Activated CD4-positive, alpha-beta T cell treated with anti-CD3 and anti-CD28 coated beads, Interleukin-2, amount 10 ng/mL, durations not matched to agents 7 days and 5 days (primary cell): ENCODE data around the gene IQCH. TPM values are rescaled to one million over a fixed set of nuclear protein-coding genes. Genes with fewer than 3 reads are reported as not detected.
"Not testable (repeated sequence)": the region's sequence is repeated elsewhere in the genome, so short reads cannot be mapped to it uniquely, and the experiment has no call there.

ENCODE experiments used
- CTCF ChIA-PET: fragments of 350-600 bp; sonication (Branson Sonifier 250); formaldehyde crosslinking; loops from one replicate; lab custom pipeline; 2021; ENCODE audit warnings: antibody characterized with exemption; lab: Charles Lee
- POLR2A ChIA-PET: fragments of 350-600 bp; sonication (Branson Sonifier 250); formaldehyde crosslinking; loops from one replicate; lab custom pipeline; 2021; ENCODE audit warnings: antibody characterized with exemption; lab: Charles Lee
- DNase-seq: peaks from one replicate; pipeline ENCODE4 v3.0.0-alpha.2; 2020
- H3K27ac Mint-ChIP-seq: one replicate; pipeline ENCODE4 v1.8.0; 2021; ENCODE audit warnings: mild to moderate bottlenecking, moderate library complexity, mixed read lengths
- H3K27me3 Mint-ChIP-seq: one replicate; pipeline ENCODE4 v1.8.0; 2021; ENCODE audit warnings: mixed read lengths
- H3K36me3 Mint-ChIP-seq: one replicate; pipeline ENCODE4 v1.8.0; 2021; ENCODE audit warnings: low read depth, mixed read lengths
- H3K4me1 Mint-ChIP-seq: one replicate; pipeline ENCODE4 v1.8.0; 2021; ENCODE audit warnings: mixed read lengths
- H3K4me3 Mint-ChIP-seq: one replicate; pipeline ENCODE4 v1.8.0; 2021; ENCODE audit warnings: mild to moderate bottlenecking, moderate library complexity, mixed read lengths
- H3K9me3 Mint-ChIP-seq: one replicate; pipeline ENCODE4 v1.8.0; 2021; ENCODE audit warnings: mixed read lengths
- total RNA-seq, 2 experiments: library from RNA; stranded (reverse); gene quantifications; one replicate each; pipeline ENCODE4 v1.2.3, GENCODE V29; 2021

Gene IQCH
- total RNA-seq, 2 experiments from 2014 or later = 0.77 to 0.89 TPM

DNA sequence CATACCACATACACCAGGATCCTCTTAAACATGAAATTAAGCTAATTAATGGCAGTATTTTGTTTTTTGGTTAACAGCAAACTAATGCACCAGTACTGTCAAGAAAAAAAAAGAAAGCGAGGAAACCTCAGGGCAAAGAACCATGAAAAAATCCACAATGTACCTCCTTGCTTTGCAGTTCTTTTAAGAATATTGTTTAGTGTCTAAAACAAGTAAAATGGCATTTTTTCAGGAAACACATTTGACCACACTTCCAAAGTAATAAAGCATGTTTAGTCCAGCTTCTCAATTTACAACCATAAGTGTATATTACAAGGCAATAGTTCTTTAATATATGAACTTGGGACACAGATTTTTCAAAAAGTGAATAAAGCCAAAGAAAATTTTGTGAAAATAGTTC lies 26.7 kb upstream of the IQCH start:
- H3K4me1 Mint-ChIP-seq = peaks cover 14% of the 10 kb centered on the region
- no peak for DNase-seq
- H3K4me3 Mint-ChIP-seq = no peak overlapping the region
- no peak overlapping the region for H3K27ac Mint-ChIP-seq
- POLR2A ChIA-PET = no interaction called here
- H3K27me3 Mint-ChIP-seq = no peaks in the 10 kb centered on the region
- CTCF ChIA-PET = no interaction called here
- peaks cover 54% of the 10 kb centered on the region for H3K36me3 Mint-ChIP-seq
- no peaks in the 10 kb centered on the region for H3K9me3 Mint-ChIP-seq

DNA sequence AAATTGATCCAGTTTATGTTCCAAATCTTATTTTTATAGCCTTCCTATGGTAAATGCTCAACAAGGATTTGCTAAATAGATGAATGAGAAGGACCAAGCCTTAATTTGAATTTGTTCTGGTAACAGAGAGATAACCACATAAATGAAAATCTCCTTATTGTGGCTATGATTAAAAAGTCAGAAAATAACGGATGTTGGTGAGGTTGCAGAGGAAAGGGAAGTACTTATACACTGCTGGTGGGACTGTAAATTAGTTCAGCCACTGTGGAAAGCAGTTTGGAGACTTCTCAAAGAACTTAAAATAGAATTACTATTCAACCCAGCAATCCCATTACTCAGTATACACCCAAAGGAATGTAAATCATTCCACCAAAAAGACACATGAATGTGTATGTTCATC lies 26.3 kb upstream of the IQCH start:
- peaks cover 58% of the 10 kb centered on the region for H3K36me3 Mint-ChIP-seq
- POLR2A ChIA-PET = no interaction called here
- CTCF ChIA-PET = no interaction called here
- peaks cover 14% of the 10 kb centered on the region for H3K4me1 Mint-ChIP-seq
- H3K27me3 Mint-ChIP-seq = no peaks in the 10 kb centered on the region
- H3K9me3 Mint-ChIP-seq = no peaks in the 10 kb centered on the region
- DNase-seq = no peak
- H3K4me3 Mint-ChIP-seq = no peak overlapping the region
- no peak overlapping the region for H3K27ac Mint-ChIP-seq

DNA sequence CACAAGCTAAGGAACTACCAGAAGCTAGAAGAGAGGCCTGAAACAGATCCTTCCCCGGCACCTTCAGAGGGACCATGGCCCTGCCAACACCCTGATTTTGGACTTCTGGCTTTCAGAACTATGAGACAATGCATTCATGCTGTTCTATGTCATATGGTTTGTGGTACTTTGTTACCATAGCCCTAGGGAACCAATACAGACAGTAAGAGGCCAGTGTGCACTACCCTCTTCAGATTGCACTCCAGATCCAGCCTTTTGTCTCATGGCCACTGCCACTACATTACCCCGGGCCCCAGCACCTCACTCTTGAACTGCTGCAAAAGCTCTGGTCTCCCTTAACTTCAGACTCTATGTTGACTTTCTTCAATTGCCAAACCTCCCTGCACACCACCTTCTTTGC lies 24.1 kb upstream of the IQCH start:
- Mint-ChIP-seq H3K4me1 (peaks cover 14% of the 10 kb centered on the region), H3K9me3 (no peaks in the 10 kb centered on the region), H3K27me3 (no peaks in the 10 kb centered on the region), H3K4me3 (no peak overlapping the region), H3K36me3 (peaks cover 68% of the 10 kb centered on the region), H3K27ac (no peak overlapping the region)
- CTCF ChIA-PET = no interaction called here
- no peak for DNase-seq
- POLR2A ChIA-PET = no interaction called here

DNA sequence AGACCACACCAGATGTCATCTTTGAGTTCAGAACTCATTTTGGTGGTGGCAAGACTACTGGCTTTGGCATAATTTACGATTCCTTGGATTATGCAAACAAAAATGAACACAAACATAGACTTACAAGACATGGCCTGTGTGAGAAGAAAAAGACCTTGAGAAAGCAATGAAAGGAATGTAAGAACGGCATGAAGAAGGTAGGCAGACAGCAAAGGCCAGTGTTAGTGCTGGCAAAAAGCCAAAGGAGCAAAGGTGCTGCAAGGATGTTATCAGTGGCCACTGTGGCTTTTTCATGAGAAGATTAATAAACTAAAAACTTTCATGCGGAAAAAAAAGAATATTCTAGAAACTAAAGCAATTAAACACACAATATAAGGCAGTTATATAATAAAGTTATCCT lies 22.0 kb upstream of the IQCH start:
- ChIA-PET CTCF (no interaction called here), POLR2A (no interaction called here)
- H3K4me3 Mint-ChIP-seq = no peak overlapping the region
- H3K9me3 Mint-ChIP-seq = no peaks in the 10 kb centered on the region
- DNase-seq = no peak
- peaks cover 68% of the 10 kb centered on the region for H3K36me3 Mint-ChIP-seq
- no peak overlapping the region for H3K27ac Mint-ChIP-seq
- no peaks in the 10 kb centered on the region for H3K27me3 Mint-ChIP-seq
- H3K4me1 Mint-ChIP-seq = peaks cover 15% of the 10 kb centered on the region

DNA sequence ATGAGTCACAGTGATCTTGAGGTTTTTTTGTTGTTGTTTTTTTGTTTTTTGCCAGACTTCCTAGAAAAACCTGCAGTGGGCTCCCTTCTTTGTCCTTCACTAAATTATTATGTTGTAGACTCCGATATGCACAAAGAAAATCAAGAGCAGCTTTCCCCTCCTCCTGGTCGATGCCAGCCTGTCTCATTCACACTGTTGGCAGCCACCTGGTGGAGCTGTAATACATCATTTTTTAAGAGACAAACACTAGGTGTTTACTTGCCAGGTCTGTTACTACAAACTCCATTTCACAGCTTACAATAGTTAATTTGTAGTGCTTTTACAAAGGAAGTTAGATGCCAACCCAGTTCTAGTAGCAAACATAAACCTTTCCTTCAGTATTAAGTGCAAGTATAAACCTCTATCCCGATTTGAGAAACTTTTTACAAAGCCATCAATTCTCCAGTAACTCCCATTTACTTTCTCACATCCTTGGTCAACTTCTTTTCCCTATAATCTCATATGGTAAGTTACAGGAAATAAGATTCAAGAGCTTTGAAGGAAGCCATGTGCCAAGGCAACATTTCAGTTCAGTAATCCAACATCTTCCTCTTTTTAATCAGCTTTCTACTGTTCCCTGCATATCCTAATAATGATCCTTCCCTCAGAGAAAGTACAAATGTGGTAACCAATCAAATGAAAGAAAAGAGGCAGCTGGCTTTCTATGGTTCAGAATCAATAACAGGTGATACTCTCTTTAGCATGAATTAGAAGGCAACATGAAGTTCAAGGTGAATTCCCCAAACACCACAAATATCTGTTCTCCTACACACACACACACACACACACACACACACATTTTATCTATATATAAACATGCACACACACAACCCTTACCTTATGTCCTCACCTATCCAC lies 14.1 kb upstream of the IQCH start:
- ChIA-PET CTCF (interaction anchor here (0.7 to 1.6 kb wide), 4 partner anchors 11 to 332 kb away, joined by 3 to 8 read pairs (median 4); no protein-coding TSS in a partner anchor), POLR2A (no interaction called here)
- DNase-seq = peak; percentile 38
- peak overlapping the region; percentile 93 for H3K27ac Mint-ChIP-seq
- no peaks in the 10 kb centered on the region for H3K27me3 Mint-ChIP-seq
- H3K36me3 Mint-ChIP-seq = peaks cover 23% of the 10 kb centered on the region
- H3K4me3 Mint-ChIP-seq = peak overlapping the region; percentile 57
- H3K4me1 Mint-ChIP-seq = peaks cover 58% of the 10 kb centered on the region
- H3K9me3 Mint-ChIP-seq = no peaks in the 10 kb centered on the region

DNA sequence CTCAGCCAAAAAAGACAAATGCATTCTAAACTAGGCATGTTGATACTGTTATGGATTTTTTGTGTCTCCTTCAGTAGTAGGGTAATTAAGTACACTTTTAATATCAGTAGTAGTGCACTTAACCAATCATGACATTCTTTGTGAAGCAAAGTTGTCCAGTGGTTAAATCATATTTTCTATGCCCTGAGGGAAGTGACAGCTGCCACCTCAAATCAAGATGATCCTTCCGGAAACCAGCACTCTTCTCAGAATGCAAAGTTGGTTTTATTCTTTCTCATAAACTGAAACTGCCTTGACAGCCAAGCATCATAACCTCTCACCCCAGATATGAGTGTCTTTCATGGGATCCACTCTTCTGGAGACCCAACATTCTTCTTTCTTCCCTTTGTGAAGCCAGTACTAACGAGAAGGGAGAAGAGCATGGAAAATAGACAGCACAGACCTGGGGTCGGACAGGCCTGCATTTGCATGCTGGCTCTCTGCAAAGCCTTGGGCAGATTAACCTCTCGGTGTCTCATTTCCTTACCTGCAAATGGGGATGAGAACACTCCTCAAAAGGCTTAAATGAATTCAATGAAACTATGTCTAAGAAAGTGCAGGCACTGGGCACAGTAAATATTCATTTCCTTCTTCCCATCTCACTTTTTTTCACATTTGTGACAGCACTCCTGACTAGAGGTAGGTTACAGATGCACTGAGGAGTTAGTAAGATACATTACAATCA lies 13.3 kb upstream of the IQCH start:
- CTCF ChIA-PET = no interaction called here
- Mint-ChIP-seq H3K36me3 (peaks cover 23% of the 10 kb centered on the region), H3K4me3 (peak overlapping the region; percentile 57), H3K9me3 (peaks cover under 1% of the 10 kb centered on the region), H3K27me3 (no peaks in the 10 kb centered on the region), H3K4me1 (peaks cover 58% of the 10 kb centered on the region), H3K27ac (peak overlapping the region; percentile 93)
- DNase-seq = peak; percentile 46
- POLR2A ChIA-PET = no interaction called here

DNA sequence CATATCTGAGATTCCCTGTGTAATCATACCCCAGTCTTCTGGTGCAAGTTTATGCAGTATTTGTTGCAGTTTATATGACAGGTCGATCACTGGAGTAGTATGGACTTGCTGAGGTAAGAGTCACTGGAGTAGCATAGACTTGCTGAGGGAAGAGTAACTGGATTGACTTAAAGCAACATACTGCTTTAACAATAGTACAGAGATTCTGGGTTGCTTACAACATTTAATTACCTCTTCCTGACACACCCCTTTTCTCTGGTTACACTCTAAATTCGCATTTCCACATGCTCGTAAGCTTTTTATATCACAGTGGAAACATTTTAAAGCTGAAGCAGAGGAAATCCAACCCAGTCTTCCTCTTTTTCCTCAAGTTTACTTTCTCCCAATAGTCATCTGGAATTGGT lies 11.9 kb upstream of the IQCH start:
- Mint-ChIP-seq H3K4me1 (peaks cover 59% of the 10 kb centered on the region), H3K27ac (peak overlapping the region; percentile 12), H3K36me3 (peaks cover 35% of the 10 kb centered on the region), H3K27me3 (no peaks in the 10 kb centered on the region), H3K4me3 (no peak overlapping the region), H3K9me3 (peaks cover 6% of the 10 kb centered on the region)
- CTCF ChIA-PET = no interaction called here
- no peak for DNase-seq
- POLR2A ChIA-PET = no interaction called here

DNA sequence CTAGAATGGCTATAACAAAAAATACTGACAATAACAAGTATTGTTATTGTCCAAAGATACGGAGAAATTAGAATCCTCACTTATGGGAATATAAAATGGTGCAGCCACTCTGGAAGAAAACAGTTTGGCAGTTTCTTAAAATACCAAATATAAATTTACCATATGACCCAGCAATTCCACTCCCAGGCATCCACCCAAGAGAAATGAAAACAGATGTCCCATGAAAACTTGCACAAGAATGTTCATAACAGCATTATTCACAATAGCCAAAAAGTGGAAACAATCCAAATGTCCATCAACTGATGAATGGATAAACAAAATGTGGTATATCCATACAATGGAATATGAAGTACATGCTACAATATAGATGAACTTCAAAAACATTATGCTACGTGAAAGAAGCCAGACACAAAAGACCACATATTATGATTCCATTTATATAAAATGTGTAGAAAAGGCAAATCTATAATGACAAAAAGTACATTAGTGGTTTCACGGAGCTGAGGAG lies 9.6 kb upstream of the IQCH start:
- POLR2A ChIA-PET = interaction anchor here (0.7 kb wide), 1 partner anchor 146 kb away, joined by 3 read pairs; no protein-coding TSS in a partner anchor
- H3K4me3 Mint-ChIP-seq = no peak overlapping the region
- peaks cover 50% of the 10 kb centered on the region for H3K36me3 Mint-ChIP-seq
- CTCF ChIA-PET = no interaction called here
- no peaks in the 10 kb centered on the region for H3K27me3 Mint-ChIP-seq
- DNase-seq = no peak
- peaks cover 42% of the 10 kb centered on the region for H3K4me1 Mint-ChIP-seq
- H3K9me3 Mint-ChIP-seq = peaks cover 6% of the 10 kb centered on the region
- no peak overlapping the region for H3K27ac Mint-ChIP-seq

DNA sequence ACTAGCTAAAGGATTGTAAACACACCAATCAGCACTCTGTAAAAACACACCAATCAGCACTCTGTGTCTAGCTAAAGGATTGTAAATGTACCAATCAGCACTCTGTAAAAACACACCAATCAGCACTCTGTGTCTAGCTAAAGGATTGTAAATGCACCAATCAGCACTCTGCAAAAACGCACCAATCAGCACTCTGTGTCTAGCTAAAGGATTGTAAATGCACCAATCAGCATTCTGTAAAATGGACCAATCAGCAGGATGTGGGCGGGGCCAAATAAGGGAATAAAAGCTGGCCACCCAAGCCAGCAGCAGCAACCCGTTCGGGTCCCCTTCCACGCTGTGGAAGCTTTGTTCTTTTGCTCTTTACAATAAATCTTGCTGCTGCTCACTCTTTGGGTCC lies 8.0 kb upstream of the IQCH start:
- POLR2A ChIA-PET, DNase-seq: not testable (repeated sequence)
- peaks cover 33% of the 10 kb centered on the region for H3K4me1 Mint-ChIP-seq

DNA sequence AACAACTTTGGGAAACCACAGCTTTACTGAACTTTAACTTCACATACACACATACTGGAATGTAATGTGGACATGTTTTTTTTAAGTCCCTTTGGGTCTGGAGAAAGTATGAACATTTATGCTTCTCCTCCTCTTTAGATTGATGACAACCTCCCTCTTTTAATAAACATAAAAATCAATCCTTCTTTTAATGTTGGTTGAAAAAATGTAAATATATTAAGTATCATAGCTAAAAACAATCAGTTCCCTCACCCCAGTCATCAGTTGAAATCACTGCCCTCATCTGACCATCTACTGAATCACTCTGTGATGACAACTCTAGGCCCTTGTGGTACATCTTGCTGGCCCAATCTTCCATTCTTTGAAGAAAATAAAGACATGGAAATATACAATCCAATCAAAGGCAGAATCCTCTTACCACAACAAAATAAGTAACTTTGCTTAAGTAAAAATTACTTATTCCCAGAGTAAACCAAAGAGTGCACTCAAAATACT lies 6.5 kb upstream of the IQCH start:
- H3K27ac Mint-ChIP-seq = no peak overlapping the region
- no peak overlapping the region for H3K4me3 Mint-ChIP-seq
- POLR2A ChIA-PET = no interaction called here
- peaks cover 33% of the 10 kb centered on the region for H3K4me1 Mint-ChIP-seq
- H3K9me3 Mint-ChIP-seq = peaks cover 6% of the 10 kb centered on the region
- DNase-seq = no peak
- no peaks in the 10 kb centered on the region for H3K27me3 Mint-ChIP-seq
- CTCF ChIA-PET = no interaction called here
- peaks cover 53% of the 10 kb centered on the region for H3K36me3 Mint-ChIP-seq

More for the DNA sequence above, 8.0 kb upstream of the IQCH start:
- H3K4me3 Mint-ChIP-seq, CTCF ChIA-PET, H3K27me3 Mint-ChIP-seq, H3K9me3 Mint-ChIP-seq, H3K27ac Mint-ChIP-seq: not testable (repeated sequence)
- H3K36me3 Mint-ChIP-seq = peaks cover 55% of the 10 kb centered on the region

DNA sequence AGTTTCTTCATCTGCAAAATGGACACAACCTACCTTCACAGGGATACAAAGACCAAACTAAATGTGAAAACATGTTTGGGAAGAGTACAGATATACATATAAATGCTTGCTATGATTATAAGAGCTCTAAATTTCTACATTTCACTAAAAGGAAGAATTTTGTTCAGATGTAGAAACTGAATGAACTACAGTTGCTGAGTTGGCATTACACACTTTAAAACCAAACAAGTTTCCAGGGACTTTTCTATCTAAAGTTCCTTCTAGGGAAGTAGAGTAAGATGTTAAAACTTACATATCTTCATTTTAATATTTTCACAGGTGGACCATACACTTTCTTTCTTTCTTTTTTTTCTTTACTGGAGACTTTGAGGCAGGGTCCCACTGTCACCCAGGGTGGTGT lies 4.8 kb upstream of the IQCH start:
- DNase-seq = no peak
- Mint-ChIP-seq H3K27me3 (no peaks in the 10 kb centered on the region), H3K27ac (no peak overlapping the region), H3K36me3 (peaks cover 53% of the 10 kb centered on the region), H3K4me1 (peaks cover 36% of the 10 kb centered on the region), H3K4me3 (no peak overlapping the region), H3K9me3 (peaks cover 6% of the 10 kb centered on the region)
- POLR2A ChIA-PET = no interaction called here
- CTCF ChIA-PET = no interaction called here

DNA sequence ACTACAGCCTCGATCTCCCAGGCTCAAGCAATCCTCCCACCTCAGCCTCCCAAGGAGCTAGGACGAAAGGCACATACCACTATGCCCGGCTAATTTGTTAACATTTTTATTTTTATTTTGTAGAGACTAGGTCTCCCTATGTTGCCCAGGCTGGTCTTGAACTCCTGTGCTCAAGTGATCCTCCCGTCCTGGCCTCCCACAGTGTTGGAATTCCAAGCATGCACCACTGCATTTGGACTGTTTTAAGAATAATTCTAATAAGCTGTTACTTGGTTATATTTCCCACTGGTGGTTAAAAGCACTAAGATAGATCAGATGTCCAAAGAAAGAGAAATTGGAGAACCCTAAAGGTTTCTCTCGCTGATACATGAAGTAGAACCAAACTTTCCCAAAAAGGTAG lies 3.3 kb upstream of the IQCH start:
- H3K4me3 Mint-ChIP-seq = no peak overlapping the region
- no peak overlapping the region for H3K27ac Mint-ChIP-seq
- ChIA-PET POLR2A (interaction anchor here (0.6 kb wide), 1 partner anchor 231 kb away, joined by 3 read pairs; no protein-coding TSS in a partner anchor), CTCF (interaction anchor here (1.6 kb wide), 1 partner anchor 11 kb away, joined by 3 read pairs; no protein-coding TSS in a partner anchor)
- peaks cover 5% of the 10 kb centered on the region for H3K9me3 Mint-ChIP-seq
- H3K4me1 Mint-ChIP-seq = peaks cover 44% of the 10 kb centered on the region
- peaks cover 39% of the 10 kb centered on the region for H3K36me3 Mint-ChIP-seq
- peaks cover 7% of the 10 kb centered on the region for H3K27me3 Mint-ChIP-seq
- no peak for DNase-seq

DNA sequence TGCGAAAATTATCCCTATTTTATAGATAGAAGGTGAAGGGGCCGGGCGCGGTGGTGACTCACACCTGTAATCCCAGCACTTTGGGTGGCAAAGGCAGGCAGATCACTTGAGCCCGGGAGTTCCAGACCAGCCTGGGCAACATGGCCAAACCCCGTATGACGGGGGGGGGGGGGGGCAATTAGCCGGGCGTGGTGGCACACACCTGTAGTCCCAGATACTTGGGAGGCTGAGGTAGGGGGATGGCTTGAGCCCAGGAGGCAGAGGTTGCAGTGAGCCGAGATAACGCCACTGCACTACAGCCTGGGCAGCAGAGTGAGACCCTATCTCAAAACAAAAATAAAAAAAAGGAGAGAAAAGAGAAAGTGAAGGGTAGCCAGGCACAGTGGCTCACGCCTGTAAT lies 1.5 kb upstream of the IQCH start:
- Mint-ChIP-seq H3K36me3 (peaks cover 22% of the 10 kb centered on the region), H3K27me3 (peaks cover 8% of the 10 kb centered on the region), H3K27ac (peak overlapping the region; percentile 97), H3K4me1 (peaks cover 41% of the 10 kb centered on the region), H3K4me3 (peak overlapping the region; percentile 100), H3K9me3 (no peaks in the 10 kb centered on the region)
- no peak for DNase-seq
- ChIA-PET POLR2A (no interaction called here), CTCF (no interaction called here)
